H9 (cell line): Measurements from ENCODE around the gene ZNF860. TPM values are rescaled to one million over a fixed set of nuclear protein-coding genes. Genes with fewer than 3 reads are reported as not detected.

Experiments
- DNase-seq: peaks from one replicate; pipeline ENCODE4 v3.0.0-alpha.2; 2017
- H2AFZ ChIP-seq: one replicate; pipeline ENCODE4 v1.6.1; 2013; ENCODE audit warnings: mild to moderate bottlenecking, low read length, control low read depth, moderate library complexity
- H2AK5ac ChIP-seq: 2 replicates; pipeline ENCODE4 v1.6.1; 2013; ENCODE audit warnings: low read length, control low read depth, mixed read lengths; ENCODE audit not compliant: insufficient read length
- H2BK120ac ChIP-seq: one replicate; pipeline ENCODE4 v1.6.1; 2013; ENCODE audit warnings: low read depth, mild to moderate bottlenecking, low read length, control low read depth, inconsistent platforms; ENCODE audit not compliant: poor library complexity, severe bottlenecking
- H2BK12ac ChIP-seq: 2 replicates; pipeline ENCODE4 v1.6.1; 2013; ENCODE audit warnings: low read length, control low read depth, mixed read lengths, low read depth; ENCODE audit not compliant: insufficient read length
- H2BK15ac ChIP-seq: 2 replicates; pipeline ENCODE4 v1.6.1; 2013; ENCODE audit warnings: low read depth, low read length, control low read depth
- H2BK20ac ChIP-seq: one replicate; pipeline ENCODE4 v1.6.1; 2013; ENCODE audit warnings: low read depth, mild to moderate bottlenecking, low read length, control low read depth, inconsistent platforms; ENCODE audit not compliant: poor library complexity, severe bottlenecking
- H2BK5ac ChIP-seq: 2 replicates; pipeline ENCODE4 v1.6.1; 2013; ENCODE audit warnings: low read length, control low read depth, mixed read lengths; ENCODE audit not compliant: insufficient read length
- H3K14ac ChIP-seq: 2 replicates; pipeline ENCODE4 v1.6.1; 2013; ENCODE audit warnings: low read length, control low read depth; ENCODE audit not compliant: insufficient read depth
- H3K18ac ChIP-seq: 2 replicates; pipeline ENCODE4 v1.6.1; 2013; ENCODE audit warnings: low read depth, mild to moderate bottlenecking, mixed read lengths, low read length, control low read depth; ENCODE audit not compliant: insufficient read length
- H3K23ac ChIP-seq: 2 replicates; pipeline ENCODE4 v1.6.1; 2013; ENCODE audit warnings: low read length, control low read depth, mixed read lengths, low read depth; ENCODE audit not compliant: insufficient read length
- H3K23me2 ChIP-seq: 2 replicates; pipeline ENCODE4 v1.6.1; 2013; ENCODE audit warnings: low read depth, mild to moderate bottlenecking, mixed read lengths, low read length, control low read depth; ENCODE audit not compliant: insufficient read length, poor library complexity, severe bottlenecking
- H3K27ac ChIP-seq: 2 replicates; pipeline ENCODE4 v1.5.1; 2013; ENCODE audit warnings: low read length, control low read depth, mixed read lengths, low read depth; ENCODE audit not compliant: insufficient read length
- H3K27me3 ChIP-seq: 2 replicates; pipeline ENCODE4 v1.6.1; 2013; ENCODE audit warnings: low read length, control low read depth, inconsistent platforms; ENCODE audit not compliant: insufficient read depth
- H3K4ac ChIP-seq: 2 replicates; pipeline ENCODE4 v1.6.1; 2013; ENCODE audit warnings: low read depth, mild to moderate bottlenecking, control low read depth, inconsistent platforms, low read length, moderate library complexity
- H3K4me1 ChIP-seq: 2 replicates; pipeline ENCODE4 v1.6.1; 2013; ENCODE audit warnings: low read length, control low read depth, inconsistent platforms; ENCODE audit not compliant: insufficient read depth
- H3K4me2 ChIP-seq: 2 replicates; pipeline ENCODE4 v1.6.1; 2013; ENCODE audit warnings: low read length, control low read depth, mixed read lengths; ENCODE audit not compliant: insufficient read length, insufficient read depth
- H3K56ac ChIP-seq: 2 replicates; pipeline ENCODE4 v1.6.1; 2013; ENCODE audit warnings: low read depth, mild to moderate bottlenecking, mixed read lengths, low read length, control low read depth; ENCODE audit not compliant: insufficient read length
- H3K79me1 ChIP-seq: 2 replicates; pipeline ENCODE4 v1.6.1; 2013; ENCODE audit warnings: low read depth, mild to moderate bottlenecking, moderate library complexity, low read length, control low read depth, inconsistent platforms; ENCODE audit not compliant: insufficient read depth, poor library complexity, severe bottlenecking
- H3K79me2 ChIP-seq: 2 replicates; pipeline ENCODE4 v1.6.1; 2013; ENCODE audit warnings: low read length, control low read depth, inconsistent platforms; ENCODE audit not compliant: insufficient read depth
- H3K9ac ChIP-seq: 2 replicates; pipeline ENCODE4 v1.6.1; 2013; ENCODE audit warnings: low read length, control low read depth, mixed read lengths; ENCODE audit not compliant: insufficient read length; ENCODE audit errors: extremely low read depth
- H3K9me3 ChIP-seq: one replicate; pipeline ENCODE4 v1.6.1; 2013; ENCODE audit warnings: low read depth, low read length, inconsistent platforms; ENCODE audit not compliant: control insufficient read depth
- H3T11ph ChIP-seq: one replicate; pipeline ENCODE4 v1.6.1; 2013; ENCODE audit warnings: mild to moderate bottlenecking, low read length, control low read depth, inconsistent platforms
- H4K20me1 ChIP-seq: one replicate; pipeline ENCODE4 v1.6.1; 2013; ENCODE audit not compliant: control insufficient read depth, insufficient read length, insufficient read depth
- H4K5ac ChIP-seq: 2 replicates; pipeline ENCODE4 v1.6.1; 2013; ENCODE audit warnings: low read depth, mild to moderate bottlenecking, mixed read lengths, low read length, control low read depth; ENCODE audit not compliant: insufficient read length
- H4K8ac ChIP-seq: replicated peaks from 2 replicates; pipeline ENCODE4 v1.6.1; 2013; ENCODE audit warnings: low read length, control low read depth, mixed read lengths, low read depth; ENCODE audit not compliant: insufficient read length
- H4K91ac ChIP-seq: 2 replicates; pipeline ENCODE4 v1.6.1; 2013; ENCODE audit warnings: low read depth, mild to moderate bottlenecking, moderate library complexity, mixed read lengths, low read length, control low read depth; ENCODE audit not compliant: insufficient read length
- H3K27ac Mint-ChIP-seq, 3 experiments: 2 replicates in 2 of 3; 3 replicates in 1 of 3; pipeline ENCODE4 v1.8.0; 2020 to 2021; ENCODE audit warnings: mixed read lengths in 3 of 3, mild to moderate bottlenecking in 1 of 3, moderate library complexity in 1 of 3
- H3K27me3 Mint-ChIP-seq: 2 replicates; pipeline ENCODE4 v1.8.0; 2021; ENCODE audit warnings: low read depth, mild to moderate bottlenecking, moderate library complexity, mixed read lengths
- H3K36me3 Mint-ChIP-seq, 3 experiments: 2 replicates in 2 of 3; 3 replicates in 1 of 3; pipeline ENCODE4 v1.8.0; 2020 to 2021; ENCODE audit warnings: low read depth in 3 of 3, mixed read lengths in 3 of 3; ENCODE audit not compliant: insufficient read depth in 1 of 3
- H3K4me1 Mint-ChIP-seq, 2 experiments: 2 replicates each; pipeline ENCODE4 v1.8.0; 2020; ENCODE audit warnings: mixed read lengths in 2 of 2
- H3K4me3 Mint-ChIP-seq, 2 experiments: 2 replicates in 1 of 2; 3 replicates in 1 of 2; pipeline ENCODE4 v1.8.0; 2020 to 2021; ENCODE audit warnings: mild to moderate bottlenecking in 2 of 2, mixed read lengths in 2 of 2, moderate library complexity in 1 of 2
- H3K9me3 Mint-ChIP-seq, 2 experiments: 2 replicates in 1 of 2; 3 replicates in 1 of 2; pipeline ENCODE4 v1.8.0; 2020; ENCODE audit warnings: mild to moderate bottlenecking in 2 of 2, mixed read lengths in 2 of 2, moderate library complexity in 1 of 2
- CTCF ChIP-seq: fragments of 200-600 bp; sonication (generic); conservative IDR thresholded peaks from 3 replicates; pipeline ENCODE4 v1.8.0; 2021; ENCODE audit warnings: antibody characterized with exemption, mild to moderate bottlenecking
- total RNA-seq: library from RNA; stranded (reverse); gene quantifications from 2 replicates; pipeline ENCODE4 v1.2.1, GENCODE V29; 2021

Gene ZNF860
- total RNA-seq, 1 experiment from 2014 or later: 2.6 TPM

- no peaks in the 10 kb centered on the region for H3K27me3 ChIP-seq
- H3K4me2 ChIP-seq: no peak overlapping the region
- H3K4me1 Mint-ChIP-seq: peaks cover 52 to 54% of the 10 kb centered on the region in 2 experiments
- no peaks in the 10 kb centered on the region for H3K79me1 ChIP-seq
- H4K91ac ChIP-seq: no peak overlapping the region
- peaks cover 11% of the 10 kb centered on the region for H3K9me3 ChIP-seq
- no peak for TF ChIP-seq CTCF
- no peak overlapping the region for H3K18ac ChIP-seq
- peaks cover 35 to 53% (median 41%) of the 10 kb centered on the region in 3 experiments for H3K36me3 Mint-ChIP-seq
- H3K23ac ChIP-seq: no peak overlapping the region
- H3T11ph ChIP-seq: no peak overlapping the region
- H4K5ac ChIP-seq: no peak overlapping the region
- H4K20me1 ChIP-seq: no peaks in the 10 kb centered on the region
- H2AFZ ChIP-seq: no peak overlapping the region
- no peak overlapping the region for H2BK120ac ChIP-seq
- no peak overlapping the region for H3K4ac ChIP-seq
- H2BK20ac ChIP-seq: no peak overlapping the region
- no peak overlapping the region for H3K9ac ChIP-seq
- no peak overlapping the region for H2BK12ac ChIP-seq
- no peak overlapping the region for H3K4me3 Mint-ChIP-seq
- no peak overlapping the region for H2BK5ac ChIP-seq
- H4K8ac ChIP-seq: no peak overlapping the region
- no peaks in the 10 kb centered on the region for H3K27me3 Mint-ChIP-seq
- no peak for DNase-seq
- H3K27ac ChIP-seq: no peak overlapping the region
- no peak overlapping the region for H3K14ac ChIP-seq
- peaks cover 22 to 28% of the 10 kb centered on the region in 2 experiments for H3K9me3 Mint-ChIP-seq
- H2AK5ac ChIP-seq: no peak overlapping the region
- H2BK15ac ChIP-seq: no peak overlapping the region
- H3K79me2 ChIP-seq: peaks cover 52% of the 10 kb centered on the region
- H3K4me1 ChIP-seq: peaks cover 7% of the 10 kb centered on the region; the same call in 1 of the 2 replicates
- H3K23me2 ChIP-seq: peaks cover 4% of the 10 kb centered on the region
- no peak overlapping the region for H3K27ac Mint-ChIP-seq
- no peak overlapping the region for H3K56ac ChIP-seq
These were observed 26.0 kb upstream of the ZNF860 start for GRCh38 chr3:31955581-31955980.
